ENCODE data around the gene SH3BGR. TPM values are rescaled to one million over a fixed set of nuclear protein-coding genes. Genes with fewer than 3 reads are reported as not detected.

The SH3BGR gene
- total RNA-seq, 8 experiments from 2014 or later, result 2.3 to 33.8 (median 7.3) TPM

Other genes starting within 250 kb of the SH3BGR start
- 10 to 100 TPM; 32.5 to 92.8 (median 71.6) TPM for gene BRWD1, start 138.3 kb upstream of the SH3BGR start, total RNA-seq
- 100 to 1,000 TPM; 194 to 280 (median 239) TPM for gene HMGN1, start 102.9 kb upstream of the SH3BGR start, total RNA-seq
- 1 to 10 TPM; 1.6 to 9.7 (median 3.3) TPM for gene LCA5L, start 6.2 kb upstream of the SH3BGR start, total RNA-seq
- 1 to 10 TPM in 4 of 8 experiments, under 1 TPM in 4; 0.04 to 3.4 (median 0.99) TPM for gene B3GALT5, start 161.0 kb downstream of the SH3BGR start, total RNA-seq

Measured in motor neuron (in vitro differentiated cells).